ENCODE measurements around the gene DRD1.

- TF ChIP-seq GATA3 (IDR thresholded peaks at IDR 0.05; ENCODE audit: low read depth, low read length) = no peak
- no peak for TF ChIP-seq GATA2 (IDR thresholded peaks at IDR 0.05; ENCODE audit: low read depth, low read length)
Observed at GRCh38 chr5:175444905-175445456, 999 bp upstream of the DRD1 start.
